BLaER1 (cell line): ENCODE data around the gene CEP192.

ENCODE experiments used
- H3K27ac ChIP-seq: shearing (Covaris generic); formaldehyde crosslinking; 2 replicates; pipeline ENCODE4 v1.8.1; 2022
- H3K27me3 ChIP-seq: shearing (Covaris generic); formaldehyde crosslinking; 2 replicates; pipeline ENCODE4 v1.8.1; 2022
- H3K36me3 ChIP-seq: shearing (Covaris generic); formaldehyde crosslinking; 2 replicates; pipeline ENCODE4 v1.8.1; 2022
- H3K4me1 ChIP-seq: shearing (Covaris generic); formaldehyde crosslinking; 2 replicates; pipeline ENCODE4 v1.8.1; 2022
- H3K4me2 ChIP-seq: shearing (Covaris generic); formaldehyde crosslinking; 2 replicates; pipeline ENCODE4 v1.8.1; 2022
- H3K4me3 ChIP-seq: shearing (Covaris generic); formaldehyde crosslinking; 2 replicates; pipeline ENCODE4 v1.8.1; 2022
- H3K9ac ChIP-seq: shearing (Covaris generic); formaldehyde crosslinking; 2 replicates; pipeline ENCODE4 v1.8.1; 2022
- H3K9me3 ChIP-seq: shearing (Covaris generic); formaldehyde crosslinking; 2 replicates; pipeline ENCODE4 v1.8.1; 2022
- H4K20me1 ChIP-seq: shearing (Covaris generic); formaldehyde crosslinking; 2 replicates; pipeline ENCODE4 v1.8.1; 2022
- Cebpa-rat ChIP-seq: shearing (Covaris generic); IDR thresholded peaks from 2 replicates; pipeline ENCODE4 v1.8.1; 2022

CEP192 gene

DNA sequence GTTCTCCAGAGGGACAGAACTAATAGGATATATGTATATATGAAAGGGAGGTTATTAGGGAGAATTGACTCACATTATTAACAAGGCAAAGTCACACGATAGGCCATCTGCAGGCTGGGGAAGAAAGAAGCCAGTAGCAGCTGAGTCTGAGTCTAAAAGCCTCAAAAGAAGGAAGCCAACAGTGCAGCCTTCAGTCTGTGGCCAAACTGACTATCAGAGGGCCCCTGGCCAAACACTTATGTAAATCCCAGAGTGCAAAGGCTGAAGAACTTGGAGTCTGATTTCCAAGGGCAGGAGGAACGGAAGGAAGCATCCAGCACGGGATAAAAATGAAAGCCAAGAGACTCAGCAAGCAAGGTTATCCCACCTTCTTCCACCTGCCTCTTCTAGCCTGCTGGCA lies 119.4 kb downstream of the CEP192 start:
- H3K36me3 ChIP-seq = peaks cover 83% of the 10 kb centered on the region

DNA sequence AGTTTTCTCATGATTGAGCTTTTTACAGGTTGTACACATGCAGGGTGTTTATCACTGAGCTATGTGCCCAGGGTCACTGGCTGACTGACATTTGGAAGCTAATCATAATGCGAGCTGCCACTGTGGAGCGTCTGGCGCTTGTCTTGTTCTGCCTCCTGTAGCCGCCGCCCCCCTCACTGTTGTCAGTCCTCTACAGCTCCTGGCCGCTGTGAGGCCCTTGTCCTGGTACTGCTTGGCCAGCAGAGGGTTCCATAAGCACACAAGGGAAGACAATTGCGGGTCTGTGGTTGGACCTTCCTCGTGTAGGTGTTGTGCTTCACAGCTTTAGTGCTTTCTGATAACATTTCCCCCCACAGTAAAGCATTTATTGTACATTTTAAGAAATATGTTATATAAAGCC lies 121.8 kb downstream of the CEP192 start:
- H3K36me3 ChIP-seq = peaks cover 81% of the 10 kb centered on the region

More for the DNA sequence above, 119.4 kb downstream of the CEP192 start:
- Histone ChIP-seq H3K4me2 (no peak overlapping the region), H3K4me3 (no peak overlapping the region), H3K27ac (no peak overlapping the region), H3K4me1 (no peaks in the 10 kb centered on the region), H4K20me1 (no peaks in the 10 kb centered on the region), H3K9me3 (peaks cover 33% of the 10 kb centered on the region), H3K27me3 (no peaks in the 10 kb centered on the region), H3K9ac (no peak overlapping the region)
- TF ChIP-seq Cebpa-rat = no peak

DNA sequence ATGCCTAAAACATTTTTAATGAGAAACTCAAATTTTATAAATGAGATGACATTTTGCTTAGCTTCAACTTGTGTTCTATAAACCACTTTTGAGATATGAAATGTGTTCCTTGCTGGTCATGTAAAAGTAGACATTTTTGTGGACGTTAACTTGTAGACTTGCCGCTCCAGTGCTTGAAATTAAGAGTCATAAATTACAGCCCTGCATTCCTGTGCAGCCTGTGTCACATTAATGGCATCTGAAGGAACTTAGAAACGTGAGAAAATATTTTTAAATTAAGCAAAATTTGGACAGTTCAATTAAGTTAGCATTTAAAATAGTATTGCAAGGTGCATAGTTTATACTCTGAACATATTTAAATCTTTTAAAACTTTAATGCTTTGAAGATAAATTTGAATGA lies 129.1 kb downstream of the CEP192 start:
- no peak overlapping the region for H3K4me2 ChIP-seq
- peaks cover 57% of the 10 kb centered on the region for H3K36me3 ChIP-seq
- TF ChIP-seq Cebpa-rat = no peak
- no peaks in the 10 kb centered on the region for H4K20me1 ChIP-seq
- H3K9ac ChIP-seq = no peak overlapping the region
- no peaks in the 10 kb centered on the region for H3K9me3 ChIP-seq
- no peaks in the 10 kb centered on the region for H3K27me3 ChIP-seq
- no peak overlapping the region for H3K27ac ChIP-seq
- no peak overlapping the region for H3K4me3 ChIP-seq
- peaks cover 49% of the 10 kb centered on the region for H3K4me1 ChIP-seq

More for the DNA sequence above, 121.8 kb downstream of the CEP192 start:
- H4K20me1 ChIP-seq = no peaks in the 10 kb centered on the region
- H3K4me2 ChIP-seq = no peak overlapping the region
- H3K27me3 ChIP-seq = no peaks in the 10 kb centered on the region
- H3K27ac ChIP-seq = no peak overlapping the region
- no peak overlapping the region for H3K9ac ChIP-seq
- no peaks in the 10 kb centered on the region for H3K4me1 ChIP-seq
- TF ChIP-seq Cebpa-rat = no peak
- peaks cover 14% of the 10 kb centered on the region; the same call in 1 of the 2 replicates for H3K9me3 ChIP-seq
- H3K4me3 ChIP-seq = no peak overlapping the region

DNA sequence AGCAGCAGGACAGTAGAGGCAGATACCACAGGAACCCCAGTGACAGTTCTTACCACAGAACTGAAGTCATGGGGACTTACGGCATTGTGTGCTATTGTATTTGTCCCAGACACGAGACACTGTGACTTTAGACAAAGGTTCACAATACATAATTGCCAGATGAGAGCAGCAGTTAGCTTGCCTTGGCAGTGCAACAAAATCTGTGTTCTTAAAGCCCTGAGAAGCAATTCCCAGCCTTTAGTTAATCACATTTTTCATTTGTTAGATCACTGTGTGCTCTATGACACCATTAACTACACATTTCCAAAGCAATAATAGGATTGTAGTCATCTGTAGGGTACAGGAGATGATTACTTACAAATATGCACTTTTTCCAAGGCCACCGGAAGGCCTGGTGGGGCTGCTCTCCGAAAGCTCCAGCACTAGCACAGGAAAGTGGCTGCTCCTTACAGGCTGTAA lies 129.8 kb downstream of the CEP192 start:
- Histone ChIP-seq H3K9me3 (no peaks in the 10 kb centered on the region), H3K36me3 (peaks cover 51% of the 10 kb centered on the region), H3K4me2 (peak overlapping the region; percentile 76), H3K27ac (no peak overlapping the region), H4K20me1 (no peaks in the 10 kb centered on the region), H3K9ac (no peak overlapping the region; the same call in 1 of the 2 replicates), H3K4me1 (peaks cover 53% of the 10 kb centered on the region), H3K4me3 (no peak overlapping the region), H3K27me3 (no peaks in the 10 kb centered on the region)
- TF ChIP-seq Cebpa-rat = no peak

DNA sequence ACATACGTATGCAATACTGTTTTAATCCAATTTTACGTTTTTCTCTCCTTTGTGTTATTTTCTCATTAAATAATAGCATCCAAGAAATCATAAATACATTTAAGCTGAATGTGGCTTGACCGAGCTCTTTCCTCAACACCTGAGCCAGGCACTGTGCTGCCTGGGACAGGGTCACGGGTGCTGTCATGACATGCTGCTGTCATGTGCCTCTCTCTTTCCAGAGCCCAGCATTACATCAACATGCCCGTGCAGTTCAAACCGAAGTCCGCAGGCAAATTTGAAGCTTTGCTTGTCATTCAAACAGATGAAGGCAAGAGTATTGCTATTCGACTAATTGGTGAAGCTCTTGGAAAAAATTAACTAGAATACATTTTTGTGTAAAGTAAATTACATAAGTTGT lies 133.2 kb downstream of the CEP192 start:
- no peak overlapping the region for H3K27ac ChIP-seq
- peak overlapping the region; percentile 76; the same call in 1 of the 2 replicates for H3K4me2 ChIP-seq
- H3K9me3 ChIP-seq = no peaks in the 10 kb centered on the region
- peaks cover 45% of the 10 kb centered on the region for H3K36me3 ChIP-seq
- no peak for TF ChIP-seq Cebpa-rat
- no peak overlapping the region for H3K9ac ChIP-seq
- no peaks in the 10 kb centered on the region for H4K20me1 ChIP-seq
- H3K4me1 ChIP-seq = peaks cover 53% of the 10 kb centered on the region
- no peaks in the 10 kb centered on the region for H3K27me3 ChIP-seq
- no peak overlapping the region for H3K4me3 ChIP-seq

DNA sequence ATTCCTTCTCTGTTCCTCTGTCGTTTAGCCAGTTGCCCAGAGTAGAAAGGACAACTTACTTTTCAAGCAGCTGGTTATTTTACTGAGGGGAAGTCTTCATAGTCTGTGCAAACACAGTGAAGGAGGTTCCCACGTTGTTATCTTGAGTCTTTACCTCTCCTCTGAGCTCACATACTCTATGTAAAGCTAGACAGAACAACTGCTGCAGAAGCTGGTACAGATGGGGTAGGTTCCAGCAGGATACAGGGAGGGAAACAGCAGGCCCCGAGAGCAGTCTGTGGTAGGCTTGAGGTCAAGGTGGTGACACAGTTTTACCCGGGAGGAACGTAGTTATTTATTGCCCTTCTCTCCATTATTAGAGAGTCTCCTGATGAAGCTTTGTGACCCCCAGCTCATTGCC lies 134.0 kb downstream of the CEP192 start:
- Histone ChIP-seq H3K9ac (no peak overlapping the region), H4K20me1 (no peaks in the 10 kb centered on the region), H3K36me3 (peaks cover 48% of the 10 kb centered on the region), H3K4me2 (peak overlapping the region; percentile 33), H3K4me1 (peaks cover 54% of the 10 kb centered on the region), H3K4me3 (no peak overlapping the region), H3K27me3 (no peaks in the 10 kb centered on the region), H3K27ac (no peak overlapping the region), H3K9me3 (no peaks in the 10 kb centered on the region)
- TF ChIP-seq Cebpa-rat = no peak

DNA sequence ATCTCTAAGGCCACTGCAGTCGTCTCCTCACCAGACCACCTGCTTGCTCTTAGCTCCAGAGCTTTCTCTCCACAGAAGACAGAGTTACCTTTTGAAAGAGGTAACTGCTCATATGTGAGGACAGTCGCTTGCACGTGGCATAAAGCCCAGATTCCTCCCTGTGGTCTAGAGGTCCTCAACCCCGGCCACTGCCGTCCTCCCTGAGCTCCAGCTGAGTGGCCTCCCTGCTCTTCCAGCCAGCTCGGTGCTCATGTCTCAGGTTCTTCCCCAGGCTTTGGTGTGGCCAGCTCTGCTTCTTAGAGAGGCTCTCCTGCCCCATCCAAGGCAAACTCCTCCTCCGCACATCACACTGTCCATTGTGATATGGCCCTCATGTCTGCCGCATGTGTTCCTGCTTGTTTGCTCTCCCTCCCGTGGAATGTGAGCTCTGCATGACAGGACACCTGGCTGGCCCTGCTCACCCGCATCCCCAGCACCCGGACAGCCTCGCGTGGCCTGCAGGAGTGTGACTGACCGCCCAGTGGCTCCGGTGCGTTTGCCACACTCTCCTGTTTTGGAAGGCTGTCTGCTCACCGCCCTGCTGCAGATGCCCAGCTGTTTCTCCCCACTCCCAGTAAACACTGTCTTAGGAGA lies 135.9 kb downstream of the CEP192 start:
- Histone ChIP-seq H3K9me3 (no peaks in the 10 kb centered on the region), H3K4me2 (no peak overlapping the region), H3K27me3 (no peaks in the 10 kb centered on the region), H4K20me1 (no peaks in the 10 kb centered on the region), H3K9ac (no peak overlapping the region), H3K36me3 (peaks cover 45% of the 10 kb centered on the region), H3K4me1 (peaks cover 56% of the 10 kb centered on the region), H3K4me3 (no peak overlapping the region), H3K27ac (no peak overlapping the region)
- TF ChIP-seq Cebpa-rat = no peak

DNA sequence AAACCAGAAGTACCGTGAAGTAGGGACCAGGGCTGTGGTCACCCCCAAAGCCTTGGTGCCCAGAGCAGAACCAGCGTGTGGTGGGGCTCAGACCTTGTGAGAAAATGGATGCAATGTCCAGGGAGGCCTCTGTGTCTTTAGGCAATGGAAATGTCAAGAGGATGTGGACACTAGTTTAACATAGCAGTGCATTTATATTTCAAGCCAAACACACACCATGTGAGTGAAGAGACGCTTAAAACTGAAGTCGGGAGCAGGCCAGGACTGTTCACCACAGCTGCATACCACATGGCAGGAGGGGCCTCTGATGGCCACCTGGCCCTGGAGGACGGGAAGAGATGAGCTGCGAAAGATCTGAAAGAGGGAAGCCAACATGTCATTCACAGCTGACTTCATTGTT lies 140.1 kb downstream of the CEP192 start:
- peaks cover 19% of the 10 kb centered on the region; the same call in 1 of the 2 replicates for H3K9me3 ChIP-seq
- H3K4me3 ChIP-seq = no peak overlapping the region
- no peak overlapping the region for H3K9ac ChIP-seq
- TF ChIP-seq Cebpa-rat = no peak
- H3K27me3 ChIP-seq = peaks cover 9% of the 10 kb centered on the region; the same call in 1 of the 2 replicates
- H3K36me3 ChIP-seq = peaks cover 33% of the 10 kb centered on the region
- H3K4me2 ChIP-seq = peak overlapping the region; percentile 38
- no peaks in the 10 kb centered on the region for H4K20me1 ChIP-seq
- peaks cover 30% of the 10 kb centered on the region for H3K4me1 ChIP-seq
- H3K27ac ChIP-seq = no peak overlapping the region

DNA sequence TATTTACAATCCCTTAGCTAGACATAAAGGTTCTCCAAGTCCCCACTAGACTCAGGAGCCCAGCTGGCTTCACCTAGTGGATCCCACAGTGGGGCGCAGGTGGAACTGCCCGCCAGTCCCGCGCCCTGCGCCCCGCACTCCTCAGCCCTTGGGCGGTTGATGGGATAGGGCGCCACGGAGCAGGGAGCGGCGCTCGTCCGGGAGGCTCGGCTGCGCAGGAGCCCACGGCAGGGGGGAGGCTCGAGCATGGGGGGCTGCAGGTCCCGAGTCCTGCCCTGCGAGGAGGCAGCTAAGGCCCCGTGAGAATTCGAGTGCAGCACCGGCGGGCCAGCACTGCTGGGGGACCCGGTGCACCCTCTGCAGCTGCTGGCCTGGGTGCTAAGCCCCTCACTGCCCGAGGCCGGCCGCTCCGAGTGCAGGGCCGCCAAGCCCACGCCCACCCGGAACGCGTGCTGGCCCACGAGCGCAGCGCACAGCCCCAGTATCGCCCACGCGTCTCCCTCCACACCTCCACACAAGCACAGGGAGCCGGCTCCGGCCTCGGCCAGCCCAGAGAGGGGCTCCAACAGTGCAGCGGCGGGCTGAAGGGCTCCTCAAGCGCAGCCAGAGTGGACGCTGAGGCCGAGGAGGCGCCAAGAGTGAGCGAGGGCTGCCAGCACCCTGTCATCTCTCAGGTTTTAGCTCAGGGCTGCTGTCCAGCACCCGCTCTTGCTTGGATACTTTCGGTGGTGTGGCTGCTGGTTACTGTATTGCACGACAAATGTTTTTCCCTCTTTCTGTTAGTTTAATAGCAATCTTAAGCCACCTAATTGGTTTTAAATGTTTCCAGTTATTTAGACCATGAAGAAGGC lies 143.6 kb downstream of the CEP192 start:
- peaks cover 8% of the 10 kb centered on the region; the same call in 1 of the 2 replicates for H3K36me3 ChIP-seq
- TF ChIP-seq Cebpa-rat = no peak
- no peak overlapping the region for H3K4me2 ChIP-seq
- H3K27me3 ChIP-seq = peaks cover 15% of the 10 kb centered on the region; the same call in 1 of the 2 replicates
- H4K20me1 ChIP-seq = no peaks in the 10 kb centered on the region
- no peak overlapping the region for H3K27ac ChIP-seq
- H3K9ac ChIP-seq = no peak overlapping the region
- peaks cover 19% of the 10 kb centered on the region; the same call in 1 of the 2 replicates for H3K9me3 ChIP-seq
- peaks cover 62% of the 10 kb centered on the region for H3K4me1 ChIP-seq
- no peak overlapping the region for H3K4me3 ChIP-seq
